Measurements from ENCODE around the gene ABCC8.
"Not testable (repeated sequence)": the region's sequence is repeated elsewhere in the genome, so short reads cannot be mapped to it uniquely, and the experiment has no call there.

Gene ABCC8

GRCh38 chr11:17431139-17431538, 45.5 kb downstream of the ABCC8 start:
- H3K4me3 ChIP-seq (ENCODE audit: low read depth, low read length) = no peak overlapping the region

- no peak overlapping the region for H3K4me3 ChIP-seq (ENCODE audit: low read depth, low read length)
Observed at GRCh38 chr11:17430616-17431015, 46.0 kb downstream of the ABCC8 start.

- no peak overlapping the region for H3K4me3 ChIP-seq (ENCODE audit: low read depth, low read length)
Observed at GRCh38 chr11:17428925-17429324, 47.7 kb downstream of the ABCC8 start.

- H3K4me3 ChIP-seq (ENCODE audit: low read depth, low read length) = no peak overlapping the region
Observed at GRCh38 chr11:17428261-17428660, 48.4 kb downstream of the ABCC8 start.

- H3K4me3 ChIP-seq (ENCODE audit: low read depth, low read length) = not testable (repeated sequence)
Observed at GRCh38 chr11:17426233-17426632, 50.4 kb downstream of the ABCC8 start.

- no peak overlapping the region for H3K4me3 ChIP-seq (ENCODE audit: low read depth, low read length)
Observed at GRCh38 chr11:17423533-17424310, 52.9 kb downstream of the ABCC8 start.

GRCh38 chr11:17421781-17422180, 54.9 kb downstream of the ABCC8 start:
- H3K4me3 ChIP-seq (ENCODE audit: low read depth, low read length) = no peak overlapping the region

- H3K4me3 ChIP-seq (ENCODE audit: low read depth, low read length) = no peak overlapping the region
Observed at GRCh38 chr11:17418444-17419081, 58.1 kb downstream of the ABCC8 start.

GRCh38 chr11:17416492-17416891, 60.2 kb downstream of the ABCC8 start:
- no peak overlapping the region for H3K4me3 ChIP-seq (ENCODE audit: low read depth, low read length)

- H3K4me3 ChIP-seq (ENCODE audit: low read depth, low read length) = no peak overlapping the region
Observed at GRCh38 chr11:17415523-17416104, 61.0 kb downstream of the ABCC8 start.

GRCh38 chr11:17414992-17415391, 61.7 kb downstream of the ABCC8 start:
- H3K4me3 ChIP-seq (ENCODE audit: low read depth, low read length) = no peak overlapping the region

GRCh38 chr11:17414317-17414737, 62.3 kb downstream of the ABCC8 start:
- H3K4me3 ChIP-seq (ENCODE audit: low read depth, low read length) = no peak overlapping the region

GRCh38 chr11:17413414-17414316, 63.0 kb downstream of the ABCC8 start:
- no peak overlapping the region for H3K4me3 ChIP-seq (ENCODE audit: low read depth, low read length)

GRCh38 chr11:17412488-17413180, 64.0 kb downstream of the ABCC8 start:
- H3K4me3 ChIP-seq (ENCODE audit: low read depth, low read length) = no peak overlapping the region

- H3K4me3 ChIP-seq (ENCODE audit: low read depth, low read length) = no peak overlapping the region
Observed at GRCh38 chr11:17411418-17411817, 65.2 kb downstream of the ABCC8 start.

GRCh38 chr11:17410606-17411379, 65.9 kb downstream of the ABCC8 start:
- no peak overlapping the region for H3K4me3 ChIP-seq (ENCODE audit: low read depth, low read length)

- no peak overlapping the region for H3K4me3 ChIP-seq (ENCODE audit: low read depth, low read length)
Observed at GRCh38 chr11:17408641-17409040, 68.0 kb downstream of the ABCC8 start.

- H3K4me3 ChIP-seq (ENCODE audit: low read depth, low read length) = no peak overlapping the region
Observed at GRCh38 chr11:17408026-17408425, 68.6 kb downstream of the ABCC8 start.

- no peak overlapping the region for H3K4me3 ChIP-seq (ENCODE audit: low read depth, low read length)
Observed at GRCh38 chr11:17407575-17407974, 69.1 kb downstream of the ABCC8 start.

GRCh38 chr11:17406818-17407149, 69.9 kb downstream of the ABCC8 start:
- H3K4me3 ChIP-seq (ENCODE audit: low read depth, low read length) = no peak overlapping the region
